GM18508 (cell line): ENCODE measurements around the gene PDE4B.
"Not testable (repeated sequence)": the region's sequence is repeated elsewhere in the genome, so short reads cannot be mapped to it uniquely, and the experiment has no call there.

Experiments
- ATAC-seq: cut with Tn5 transposase; IDR thresholded peaks from one replicate; pipeline ENCODE4 v1.9.1; 2021; ENCODE audit warnings: moderate number of reproducible peaks; ENCODE audit not compliant: insufficient read depth, unreplicated experiment

Gene PDE4B

DNA sequence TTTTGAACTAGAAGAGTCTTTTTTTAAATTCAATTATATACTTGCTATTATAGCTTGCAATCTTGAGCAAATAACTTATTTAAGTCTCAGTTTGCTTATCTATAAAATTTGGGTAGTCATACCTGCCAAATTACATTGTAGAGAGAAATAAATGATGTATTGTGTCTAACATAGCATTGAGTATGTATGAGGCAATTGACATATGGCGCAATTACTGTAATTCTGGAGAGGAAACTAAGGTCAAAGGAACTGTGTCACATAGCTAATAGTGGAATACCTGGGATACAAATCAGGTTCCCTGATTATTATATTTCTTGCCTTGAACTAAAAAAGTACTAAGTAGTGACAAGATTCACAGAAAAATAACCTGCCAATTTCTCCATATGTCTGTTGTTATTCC lies 302.5 kb downstream of the PDE4B start:
- no peak for ATAC-seq

DNA sequence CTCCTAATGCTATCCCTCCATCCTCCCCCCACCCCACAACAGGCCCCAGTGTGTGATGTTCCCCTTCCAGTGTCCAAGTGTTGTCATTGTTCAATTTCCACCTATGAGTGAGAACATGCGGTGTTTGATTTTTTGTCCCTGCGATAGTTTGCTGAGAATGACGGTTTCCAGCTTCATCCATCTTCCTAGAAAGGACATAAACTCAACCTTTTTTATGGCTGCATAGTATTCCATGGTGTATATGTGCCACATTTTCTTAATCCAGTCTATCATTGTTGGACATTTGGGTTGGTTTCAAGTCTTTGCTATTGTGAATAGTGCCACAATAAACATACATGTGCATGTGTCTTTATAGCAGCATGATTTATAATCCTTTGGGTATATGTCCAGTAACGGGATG lies 308.3 kb downstream of the PDE4B start:
- not testable (repeated sequence) for ATAC-seq

GRCh38 chr1:66104076-66104475 lies 311.4 kb downstream of the PDE4B start:
- ATAC-seq = not testable (repeated sequence)

DNA sequence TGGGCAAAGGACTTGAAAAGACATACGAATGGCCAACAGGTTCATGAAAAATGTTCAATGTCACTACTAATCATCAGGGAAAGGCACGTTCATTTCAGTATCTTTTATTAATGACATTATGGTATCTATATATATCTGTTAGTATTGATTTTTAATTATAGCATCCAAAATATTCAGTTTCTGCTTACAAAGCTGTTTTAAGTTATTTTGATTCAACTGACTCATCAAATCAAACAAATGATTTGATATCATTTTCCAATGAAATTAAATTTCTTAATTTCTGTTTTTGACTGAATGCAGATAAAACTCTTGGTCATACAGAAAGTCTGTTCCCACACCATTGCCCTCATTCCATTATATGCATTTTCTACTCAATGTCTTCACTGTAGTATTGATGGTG lies 315.9 kb downstream of the PDE4B start:
- no peak for ATAC-seq

DNA sequence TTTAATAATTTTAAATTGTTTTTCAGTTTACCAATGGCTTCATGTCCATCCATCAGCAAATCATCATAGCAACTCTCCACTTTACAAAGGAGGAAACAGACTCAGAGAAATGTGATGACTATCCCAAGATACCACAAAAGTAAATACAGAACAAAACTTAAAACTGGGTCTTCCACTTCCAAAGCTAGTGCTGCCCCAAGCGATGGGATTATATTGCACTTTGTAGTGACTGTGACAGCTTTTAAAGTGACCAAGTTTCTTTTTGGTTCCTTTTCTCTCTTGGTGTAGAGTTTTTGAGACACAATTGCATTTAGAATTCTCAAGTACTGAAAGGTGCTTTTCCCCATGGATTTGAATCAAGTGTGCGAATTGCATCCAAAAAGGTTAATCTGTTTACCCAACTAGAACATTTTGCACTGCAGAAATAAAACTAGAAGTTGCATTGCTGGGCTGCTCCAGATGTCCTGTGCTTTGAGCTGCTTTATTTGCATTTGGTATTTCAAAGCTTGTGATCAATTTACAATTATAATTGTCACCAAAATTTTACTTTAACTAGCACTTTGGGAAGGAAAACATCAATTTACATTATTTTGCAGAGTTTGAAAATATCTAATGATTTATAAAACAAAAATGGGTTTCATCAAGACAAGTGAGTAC lies 320.2 kb downstream of the PDE4B start:
- no peak for ATAC-seq

GRCh38 chr1:66119148-66119547 lies 326.5 kb downstream of the PDE4B start:
- ATAC-seq = no peak

DNA sequence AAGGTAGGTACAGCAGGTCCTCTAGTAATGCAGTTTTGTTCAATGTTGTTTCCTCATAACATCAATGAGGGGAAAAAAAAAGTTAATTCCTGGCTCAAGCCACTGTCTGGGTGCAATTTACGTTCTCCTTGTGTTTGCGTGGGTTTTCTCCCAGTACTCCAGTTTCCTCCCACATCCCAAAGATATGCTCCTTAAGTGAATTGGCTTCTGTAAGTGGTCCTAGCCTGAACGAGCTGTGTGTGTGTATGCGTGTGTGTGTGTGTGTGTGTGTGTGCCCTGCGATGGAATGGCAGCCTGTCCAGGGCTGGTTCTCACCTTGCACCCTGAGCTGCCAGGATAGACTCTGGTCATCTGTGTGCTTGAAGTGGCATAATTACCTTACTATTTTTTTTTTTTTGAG lies 332.0 kb downstream of the PDE4B start:
- ATAC-seq = no peak

GRCh38 chr1:66128641-66129040 lies 335.9 kb downstream of the PDE4B start:
- not testable (repeated sequence) for ATAC-seq

GRCh38 chr1:66132324-66132723 lies 339.6 kb downstream of the PDE4B start:
- no peak for ATAC-seq

DNA sequence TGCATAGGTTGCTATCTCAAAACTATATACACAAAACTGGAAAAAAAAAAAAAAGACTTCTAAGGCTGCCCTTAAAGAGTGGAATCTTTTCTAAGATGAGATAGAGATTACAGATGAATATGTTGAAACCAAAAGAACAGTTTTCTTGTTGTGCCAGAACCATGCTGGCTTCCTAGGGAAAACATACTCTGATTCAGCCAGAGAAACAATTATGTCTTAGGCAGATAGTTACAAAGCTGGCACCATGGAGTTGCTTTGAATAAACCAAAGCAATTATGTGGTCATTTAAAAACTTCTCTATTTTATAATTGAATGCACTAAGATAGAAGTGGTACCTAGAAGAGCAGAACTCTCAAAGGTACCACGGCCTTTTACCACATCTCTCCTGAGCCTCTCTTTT lies 341.3 kb downstream of the PDE4B start:
- ATAC-seq = no peak

GRCh38 chr1:66135161-66135560 lies 342.5 kb downstream of the PDE4B start:
- no peak for ATAC-seq

DNA sequence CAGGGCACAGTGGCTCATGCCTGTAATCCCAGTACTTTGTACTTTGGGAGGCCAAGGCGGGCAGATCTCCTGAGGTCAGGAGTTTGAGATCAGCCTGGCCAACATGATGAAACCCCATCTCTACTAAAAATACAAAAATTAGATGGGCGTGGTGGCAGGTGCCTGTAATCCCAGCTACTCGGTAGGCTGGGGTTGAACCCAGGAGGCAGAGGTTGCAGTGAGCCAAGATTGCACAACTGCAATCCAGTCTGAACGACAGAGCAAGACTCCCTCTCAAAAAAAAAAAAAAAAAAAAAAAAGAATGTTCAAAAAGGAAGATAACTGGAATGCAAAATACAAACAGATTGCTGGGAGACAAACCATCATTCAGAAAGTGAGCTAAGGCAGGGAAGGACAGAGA lies 343.7 kb downstream of the PDE4B start:
- ATAC-seq = not testable (repeated sequence)

DNA sequence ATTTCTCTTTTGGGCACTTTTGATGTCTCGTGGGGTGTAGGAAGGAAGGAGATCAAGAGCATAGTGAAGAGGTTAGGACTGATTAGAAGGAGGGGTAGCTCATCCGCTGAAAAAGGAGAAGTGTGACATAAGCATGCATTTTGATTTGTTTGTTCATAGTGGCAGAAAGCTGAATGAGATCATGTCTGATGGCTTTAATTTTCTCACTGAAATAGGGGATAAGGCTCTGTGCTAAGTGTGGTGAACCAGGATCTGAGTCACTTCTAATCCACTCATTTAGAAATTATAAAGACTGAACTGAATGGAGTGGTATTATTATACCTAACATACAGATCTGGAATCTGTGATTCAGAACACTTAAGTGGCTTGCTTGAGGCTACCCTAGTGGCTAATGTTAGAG lies 344.5 kb downstream of the PDE4B start:
- ATAC-seq = no peak

- ATAC-seq = no peak
Observed at GRCh38 chr1:66138613-66139012, 345.9 kb downstream of the PDE4B start.

- ATAC-seq = no peak
Observed at GRCh38 chr1:66140072-66140471, 347.4 kb downstream of the PDE4B start.

- ATAC-seq = no peak
Observed at GRCh38 chr1:66143651-66144050, 351.0 kb downstream of the PDE4B start.

- ATAC-seq = no peak
Observed at GRCh38 chr1:66147226-66147835, 354.6 kb downstream of the PDE4B start.

GRCh38 chr1:66152034-66152433 lies 359.3 kb downstream of the PDE4B start:
- no peak for ATAC-seq

DNA sequence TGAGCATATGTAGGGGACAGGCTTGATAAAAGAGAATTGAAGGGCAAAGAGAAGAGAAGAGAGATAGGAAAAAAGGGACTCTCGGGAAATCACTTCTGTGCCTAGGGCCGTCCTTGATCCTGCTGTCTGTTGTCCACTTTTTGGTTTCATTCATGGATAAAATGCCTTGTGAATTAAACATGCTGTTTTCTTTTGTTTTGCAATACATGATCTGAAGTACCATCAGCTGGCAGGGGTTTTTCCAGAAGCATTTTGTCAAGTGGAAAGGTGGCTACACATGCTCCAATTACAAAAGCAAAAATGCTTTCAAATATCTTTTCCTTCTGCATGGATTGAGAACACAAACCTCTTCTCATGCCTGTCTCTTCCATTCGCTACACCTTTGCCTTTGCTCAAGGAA lies 361.7 kb downstream of the PDE4B start:
- ATAC-seq = no peak

DNA sequence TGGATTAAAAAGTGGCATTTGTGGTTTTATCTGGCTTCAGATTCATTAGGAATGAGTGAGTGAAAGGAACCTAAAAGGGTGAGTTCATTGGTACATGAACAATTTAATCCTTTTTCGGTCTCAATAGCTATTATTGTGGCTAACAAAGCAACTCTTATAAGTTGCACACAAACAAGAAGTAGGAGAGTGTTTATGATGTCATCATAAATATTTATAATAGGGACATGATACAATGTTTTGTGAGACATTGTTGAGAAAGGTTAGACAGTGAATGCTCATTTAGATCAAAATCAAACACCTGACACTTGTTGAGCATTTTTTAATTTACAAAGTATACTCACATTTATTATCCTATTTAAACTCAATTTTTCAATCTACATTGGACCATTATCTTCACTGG lies 363.4 kb downstream of the PDE4B start:
- ATAC-seq = no peak

GRCh38 chr1:66159800-66160199 lies 367.1 kb downstream of the PDE4B start:
- no peak for ATAC-seq

DNA sequence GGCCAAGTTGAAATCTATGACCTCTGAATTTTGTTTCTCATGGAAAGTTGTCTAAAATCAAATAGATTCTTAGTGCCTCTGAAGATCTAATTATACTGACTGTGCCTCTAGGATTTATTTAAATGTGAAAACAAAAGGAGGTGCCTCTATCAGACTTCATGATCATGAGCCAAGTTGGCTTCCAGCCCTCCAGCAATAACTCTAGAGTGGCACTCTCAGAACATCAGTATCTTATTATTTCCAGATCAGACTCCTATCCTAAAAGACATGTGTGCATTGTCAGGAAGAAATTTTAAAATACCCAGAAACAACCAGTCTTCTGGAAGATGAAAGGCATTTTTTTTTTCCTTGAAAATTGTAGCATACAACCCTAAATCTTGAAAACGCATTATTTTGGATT lies 368.0 kb downstream of the PDE4B start:
- ATAC-seq = no peak
